ENCODE data around the gene B4GALT6. TPM values are rescaled to one million over a fixed set of nuclear protein-coding genes. Genes with fewer than 3 reads are reported as not detected.

B4GALT6 gene
- total and polyA plus RNA-seq, 9 donors, result 2.1 to 16.5 (median 6.5) TPM

DNA sequence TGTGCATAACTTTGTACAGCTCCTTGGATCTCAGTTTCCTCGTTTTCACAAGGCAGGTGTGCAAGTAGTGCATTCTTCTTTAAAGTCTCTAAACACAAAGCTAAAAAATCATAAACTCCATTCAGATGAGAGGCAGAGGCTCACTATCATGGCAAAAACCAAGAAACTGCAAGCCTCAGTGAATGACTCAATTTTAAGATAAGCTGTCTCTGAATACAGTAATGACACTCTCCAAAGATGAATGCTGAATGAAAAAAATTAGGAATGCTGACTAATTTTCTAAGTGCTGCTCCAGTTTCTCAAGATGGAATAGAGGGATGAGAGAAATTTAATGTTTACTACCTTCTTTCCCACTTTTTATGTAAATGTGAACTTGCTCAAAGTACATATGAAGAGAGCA lies 17.2 kb downstream of the B4GALT6 start:
- 28 to 60% (median 35%) methylated on average over 1 of the region's 1 CpG for WGBS, 3 donors
- no peaks in the 10 kb centered on the region for H3K9me3 ChIP-seq
- H3K27me3 ChIP-seq, result no peaks in the 10 kb centered on the region
- H3K27ac ChIP-seq, result no peak overlapping the region
- no peak for TF ChIP-seq EP300 (IDR thresholded peaks at IDR 0.05)
- no peak for TF ChIP-seq POLR2A (IDR thresholded peaks at IDR 0.05)
- TF ChIP-seq, protein P1, sequence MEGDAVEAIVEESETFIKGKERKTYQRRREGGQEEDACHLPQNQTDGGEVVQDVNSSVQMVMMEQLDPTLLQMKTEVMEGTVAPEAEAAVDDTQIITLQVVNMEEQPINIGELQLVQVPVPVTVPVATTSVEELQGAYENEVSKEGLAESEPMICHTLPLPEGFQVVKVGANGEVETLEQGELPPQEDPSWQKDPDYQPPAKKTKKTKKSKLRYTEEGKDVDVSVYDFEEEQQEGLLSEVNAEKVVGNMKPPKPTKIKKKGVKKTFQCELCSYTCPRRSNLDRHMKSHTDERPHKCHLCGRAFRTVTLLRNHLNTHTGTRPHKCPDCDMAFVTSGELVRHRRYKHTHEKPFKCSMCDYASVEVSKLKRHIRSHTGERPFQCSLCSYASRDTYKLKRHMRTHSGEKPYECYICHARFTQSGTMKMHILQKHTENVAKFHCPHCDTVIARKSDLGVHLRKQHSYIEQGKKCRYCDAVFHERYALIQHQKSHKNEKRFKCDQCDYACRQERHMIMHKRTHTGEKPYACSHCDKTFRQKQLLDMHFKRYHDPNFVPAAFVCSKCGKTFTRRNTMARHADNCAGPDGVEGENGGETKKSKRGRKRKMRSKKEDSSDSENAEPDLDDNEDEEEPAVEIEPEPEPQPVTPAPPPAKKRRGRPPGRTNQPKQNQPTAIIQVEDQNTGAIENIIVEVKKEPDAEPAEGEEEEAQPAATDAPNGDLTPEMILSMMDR (IDR thresholded peaks at IDR 0.05), result no peak
- peaks cover 2% of the 10 kb centered on the region for H3K4me1 ChIP-seq (ENCODE audit: insufficient read depth)
- no peaks in the 10 kb centered on the region for H3K36me3 ChIP-seq
- no peak for DNase-seq
- intact Hi-C loops (cut with DNase I), result no loop called here
- H3K4me3 ChIP-seq, result no peak overlapping the region

DNA sequence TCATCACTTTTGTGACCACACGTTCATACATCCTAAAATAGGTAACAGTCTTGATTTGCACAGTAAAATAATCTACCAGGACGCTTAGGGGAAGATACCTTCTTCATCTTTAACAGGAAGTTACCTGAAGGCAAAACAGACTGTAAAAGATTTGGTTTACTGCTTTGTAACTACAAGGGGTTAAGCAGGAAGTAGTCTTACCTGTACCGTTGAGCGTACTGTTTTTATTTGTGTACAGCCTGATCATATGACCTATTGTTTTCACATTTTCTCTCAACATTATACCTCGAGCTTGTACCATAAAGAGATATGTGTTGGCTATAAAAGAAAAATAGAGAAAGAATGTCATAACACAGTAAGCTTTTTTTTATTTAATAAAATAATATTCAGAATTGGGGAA lies 18.3 kb downstream of the B4GALT6 start:
- no peak for TF ChIP-seq POLR2A (IDR thresholded peaks at IDR 0.05)
- TF ChIP-seq, protein P1 (IDR thresholded peaks at IDR 0.05), result no peak
- TF ChIP-seq EP300 (IDR thresholded peaks at IDR 0.05), result no peak
- Histone ChIP-seq H3K9me3 (no peaks in the 10 kb centered on the region), H3K36me3 (no peaks in the 10 kb centered on the region), H3K27ac (no peak overlapping the region), H3K4me3 (no peak overlapping the region), H3K27me3 (no peaks in the 10 kb centered on the region), H3K4me1 (ENCODE audit: insufficient read depth) (no peaks in the 10 kb centered on the region)
- DNase-seq, result no peak
- 48 to 66% (median 50%) methylated on average over 5 of the region's 5 CpGs for WGBS, 3 donors
- intact Hi-C loops (cut with DNase I), result no loop called here

DNA sequence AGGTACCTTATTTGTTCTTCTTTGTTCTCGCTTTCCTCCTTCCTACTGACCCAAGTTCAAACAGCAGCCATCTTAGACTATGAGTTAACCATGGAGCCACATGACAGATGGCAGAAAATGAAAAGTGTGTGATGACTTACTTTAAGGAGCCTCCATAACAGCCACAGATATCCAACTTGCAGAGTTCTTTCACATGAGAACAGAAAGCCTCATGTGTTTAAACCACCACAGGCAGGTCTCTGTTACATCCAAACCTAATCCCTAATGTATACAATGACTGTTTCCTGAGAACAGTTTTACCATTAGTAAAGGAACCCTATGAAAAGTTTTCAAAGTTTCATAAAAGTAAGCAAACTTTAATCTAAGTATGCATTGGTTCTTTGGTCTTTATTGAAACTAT lies 20.3 kb downstream of the B4GALT6 start:
- TF ChIP-seq, protein P1 (IDR thresholded peaks at IDR 0.05), result no peak
- TF ChIP-seq POLR2A (IDR thresholded peaks at IDR 0.05) (no peak), EP300 (IDR thresholded peaks at IDR 0.05) (no peak)
- DNase-seq, result no peak
- no peak overlapping the region for H3K4me3 ChIP-seq
- no peaks in the 10 kb centered on the region for H3K4me1 ChIP-seq (ENCODE audit: insufficient read depth)
- no peaks in the 10 kb centered on the region for H3K9me3 ChIP-seq
- H3K36me3 ChIP-seq, result no peaks in the 10 kb centered on the region
- WGBS, 3 donors, result 91 to 100% (median 100%) methylated on average over 1 of the region's 1 CpG
- no peaks in the 10 kb centered on the region for H3K27me3 ChIP-seq
- no peak overlapping the region for H3K27ac ChIP-seq
- intact Hi-C loops (cut with DNase I), result no loop called here

- TF ChIP-seq EP300 (IDR thresholded peaks at IDR 0.05) (no peak), POLR2A (IDR thresholded peaks at IDR 0.05) (no peak)
- TF ChIP-seq, protein P1 (IDR thresholded peaks at IDR 0.05), result no peak
- Histone ChIP-seq H3K27me3 (no peaks in the 10 kb centered on the region), H3K4me1 (ENCODE audit: insufficient read depth) (no peaks in the 10 kb centered on the region), H3K9me3 (no peaks in the 10 kb centered on the region), H3K36me3 (no peaks in the 10 kb centered on the region), H3K27ac (no peak overlapping the region), H3K4me3 (no peak overlapping the region)
- 11 to 27% (median 23%) methylated on average over 3 of the region's 3 CpGs for WGBS, 3 donors
- intact Hi-C loops (cut with DNase I), result no loop called here
- no peak for DNase-seq
Measured at GRCh38 chr18:31661965-31662364, 22.4 kb downstream of the B4GALT6 start.

- intact Hi-C loops (cut with DNase I), result no loop called here
- no peak for DNase-seq
- TF ChIP-seq, protein P1 (IDR thresholded peaks at IDR 0.05), result no peak
- TF ChIP-seq POLR2A (IDR thresholded peaks at IDR 0.05) (no peak), EP300 (IDR thresholded peaks at IDR 0.05) (no peak)
- Histone ChIP-seq H3K36me3 (no peaks in the 10 kb centered on the region), H3K27ac (no peak overlapping the region), H3K4me3 (no peak overlapping the region), H3K9me3 (no peaks in the 10 kb centered on the region), H3K27me3 (no peaks in the 10 kb centered on the region), H3K4me1 (ENCODE audit: insufficient read depth) (no peaks in the 10 kb centered on the region)
- 88 to 91% (median 90%) methylated on average over 4 of the region's 4 CpGs for WGBS, 3 donors
Measured at GRCh38 chr18:31660763-31661162, 23.6 kb downstream of the B4GALT6 start.
